Measurements from ENCODE around the gene TMEM269.

- TF ChIP-seq CEBPB (tag; IDR thresholded peaks at IDR 0.05), result no peak
- no peak for TF ChIP-seq FOXJ2 (tag; IDR thresholded peaks at IDR 0.05)
- no peak for TF ChIP-seq MLX (CRISPR knock-in tag; conservative IDR thresholded peaks at IDR 0.05)
- no peak for TF ChIP-seq TAF1 (IDR thresholded peaks at IDR 0.05; ENCODE audit: control insufficient read depth, extremely low read depth, insufficient read depth, low read length, severe bottlenecking)
- TF ChIP-seq, protein P1, sequence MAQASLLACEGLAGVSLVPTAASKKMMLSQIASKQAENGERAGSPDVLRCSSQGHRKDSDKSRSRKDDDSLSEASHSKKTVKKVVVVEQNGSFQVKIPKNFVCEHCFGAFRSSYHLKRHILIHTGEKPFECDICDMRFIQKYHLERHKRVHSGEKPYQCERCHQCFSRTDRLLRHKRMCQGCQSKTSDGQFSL (CRISPR knock-in tag; IDR thresholded peaks at IDR 0.05), result no peak
- TF ChIP-seq, protein P1 (tag; IDR thresholded peaks at IDR 0.05), result no peak
- TF ChIP-seq CTCF (IDR thresholded peaks at IDR 0.05 in 2 of 3, conservative IDR thresholded peaks at IDR 0.05 in 1 of 3; ENCODE audit: insufficient read depth in 2 of 3, low read depth in 1 of 3, low read length in 3 of 3), result no peak
- TF ChIP-seq, protein P2, sequence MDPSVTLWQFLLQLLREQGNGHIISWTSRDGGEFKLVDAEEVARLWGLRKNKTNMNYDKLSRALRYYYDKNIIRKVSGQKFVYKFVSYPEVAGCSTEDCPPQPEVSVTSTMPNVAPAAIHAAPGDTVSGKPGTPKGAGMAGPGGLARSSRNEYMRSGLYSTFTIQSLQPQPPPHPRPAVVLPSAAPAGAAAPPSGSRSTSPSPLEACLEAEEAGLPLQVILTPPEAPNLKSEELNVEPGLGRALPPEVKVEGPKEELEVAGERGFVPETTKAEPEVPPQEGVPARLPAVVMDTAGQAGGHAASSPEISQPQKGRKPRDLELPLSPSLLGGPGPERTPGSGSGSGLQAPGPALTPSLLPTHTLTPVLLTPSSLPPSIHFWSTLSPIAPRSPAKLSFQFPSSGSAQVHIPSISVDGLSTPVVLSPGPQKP (CRISPR knock-in tag; IDR thresholded peaks at IDR 0.05), result no peak
- TF ChIP-seq GABPB2 (CRISPR knock-in tag; conservative IDR thresholded peaks at IDR 0.05), result no peak
- no peak for TF ChIP-seq FIP1L1 (IDR thresholded peaks at IDR 0.05; ENCODE audit: low read depth, low read length, poor library complexity, severe bottlenecking)
- no peak for TF ChIP-seq KAT2B (IDR thresholded peaks at IDR 0.05; ENCODE audit: low read depth, low read length)
- no peak for TF ChIP-seq EZH2 (IDR thresholded peaks at IDR 0.05; ENCODE audit: borderline replicate concordance, low read depth, low read length)
Observed at GRCh38 chr1:42831273-42831672, 46.5 kb downstream of the TMEM269 start.
